ENCODE results near the gene DRGX. TPM values are rescaled to one million over a fixed set of nuclear protein-coding genes. Genes with fewer than 3 reads are reported as not detected.

The DRGX gene
- total RNA-seq, 2 experiments from 2014 or later, result not detected

GRCh38 chr10:49385939-49386922 lies 9.7 kb downstream of the DRGX start:
- ChIA-PET CTCF (no interaction called here), POLR2A (no interaction called here)

GRCh38 chr10:49384268-49384953 lies 11.5 kb downstream of the DRGX start:
- POLR2A ChIA-PET, result no interaction called here
- CTCF ChIA-PET, result no interaction called here

GRCh38 chr10:49383853-49384252 lies 12.0 kb downstream of the DRGX start:
- CTCF ChIA-PET, result no interaction called here
- POLR2A ChIA-PET, result no interaction called here

GRCh38 chr10:49382826-49383225 lies 13.1 kb downstream of the DRGX start:
- POLR2A ChIA-PET, result no interaction called here
- CTCF ChIA-PET, result no interaction called here

- ChIA-PET CTCF (no interaction called here), POLR2A (no interaction called here)
Observed at GRCh38 chr10:49382226-49382625, 13.7 kb downstream of the DRGX start.

GRCh38 chr10:49381111-49381900 lies 14.6 kb downstream of the DRGX start:
- ChIA-PET CTCF (no interaction called here), POLR2A (no interaction called here)

GRCh38 chr10:49379596-49380410 lies 16.1 kb downstream of the DRGX start:
- ChIA-PET CTCF (no interaction called here), POLR2A (no interaction called here)

- ChIA-PET POLR2A (no interaction called here), CTCF (no interaction called here)
Observed at GRCh38 chr10:49377256-49377655, 18.6 kb downstream of the DRGX start.

GRCh38 chr10:49375611-49376010 lies 20.3 kb downstream of the DRGX start:
- POLR2A ChIA-PET, result no interaction called here
- CTCF ChIA-PET, result no interaction called here

GRCh38 chr10:49374740-49375139 lies 21.1 kb downstream of the DRGX start:
- ChIA-PET POLR2A (no interaction called here), CTCF (no interaction called here)

- CTCF ChIA-PET, result no interaction called here
- POLR2A ChIA-PET, result no interaction called here
Observed at GRCh38 chr10:49373361-49373760, 22.5 kb downstream of the DRGX start.

GRCh38 chr10:49371967-49372366 lies 23.9 kb downstream of the DRGX start:
- ChIA-PET POLR2A (no interaction called here), CTCF (no interaction called here)

GRCh38 chr10:49370326-49371100 lies 25.4 kb downstream of the DRGX start:
- ChIA-PET CTCF (no interaction called here), POLR2A (no interaction called here)

- ChIA-PET POLR2A (no interaction called here), CTCF (no interaction called here)
Observed at GRCh38 chr10:49369216-49370162, 26.4 kb downstream of the DRGX start.

GRCh38 chr10:49368256-49368655 lies 27.6 kb downstream of the DRGX start:
- POLR2A ChIA-PET, result no interaction called here
- CTCF ChIA-PET, result no interaction called here

- CTCF ChIA-PET, result no interaction called here
- POLR2A ChIA-PET, result no interaction called here
Observed at GRCh38 chr10:49367600-49367999, 28.3 kb downstream of the DRGX start.

- CTCF ChIA-PET, result interaction anchor here (1.6 kb wide), 1 partner anchor 43 kb away, joined by 3 read pairs; no protein-coding TSS in a partner anchor
Observed at GRCh38 chr10:49366460-49366859, 29.4 kb downstream of the DRGX start.

More at GRCh38 chr10:49366460-49366859, 29.4 kb downstream of the DRGX start:
- POLR2A ChIA-PET, result no interaction called here

Data from activated CD8-positive, alpha-beta memory T cell treated with anti-CD3 and anti-CD28 coated beads for 36 hours (primary cell).